Choroid plexus epithelial cell (primary cell): ENCODE measurements around the gene MADD.

Source experiments
- DNase-seq: peaks from one replicate; pipeline ENCODE4 v3.0.0-alpha.2; 2010; ENCODE audit warnings: low read depth
- H3K4me3 ChIP-seq: 2 replicates; pipeline ENCODE4 v1.5.1; 2011; ENCODE audit warnings: low read depth, mild to moderate bottlenecking, control low read depth, low read length, moderate library complexity
- TF ChIP-seq, protein P1 (sequence below): conservative IDR thresholded peaks from 2 replicates; pipeline ENCODE4 v1.5.1; 2011; ENCODE audit warnings: low read depth, mild to moderate bottlenecking, control low read depth, inconsistent platforms, low read length, moderate library complexity

Gene MADD

DNA sequence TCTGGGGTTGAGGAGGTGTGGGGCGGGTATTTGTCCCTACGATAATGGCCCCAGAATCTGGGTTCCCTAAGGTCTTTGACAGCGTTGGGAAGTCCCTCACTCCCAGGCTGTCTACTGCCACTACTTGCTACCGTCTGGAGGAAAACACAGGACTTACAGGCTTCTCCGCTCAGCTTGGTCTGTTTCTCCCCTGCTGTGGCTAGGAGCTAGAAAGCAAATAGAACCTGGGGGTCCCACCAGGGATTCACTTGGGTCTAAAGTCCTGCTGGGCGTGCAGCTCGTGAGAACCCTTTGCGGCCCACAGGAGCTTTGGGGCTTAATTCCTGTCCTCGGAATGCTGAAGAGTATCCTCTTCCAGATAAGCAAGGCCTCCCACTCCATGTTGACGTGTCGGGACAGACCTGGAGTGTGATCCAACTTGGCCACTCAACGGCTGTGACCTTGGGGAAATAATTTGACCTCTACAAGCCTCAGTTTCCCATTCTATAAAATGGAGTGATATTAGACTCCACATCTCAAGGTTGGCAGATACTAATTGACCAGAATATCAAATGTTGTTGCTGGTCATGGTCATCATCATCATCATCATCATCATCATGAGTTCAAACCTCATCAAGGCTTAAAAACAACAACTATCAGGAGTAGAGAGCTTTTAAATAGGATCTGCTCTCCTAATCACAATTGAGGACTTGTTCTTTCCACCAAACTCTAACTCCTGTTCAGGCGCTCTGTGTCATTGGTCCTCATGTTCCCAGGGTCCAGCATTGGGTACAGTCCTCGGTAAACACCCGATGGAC lies 84.2 kb downstream of the MADD start:
- H3K4me3 ChIP-seq = no peak overlapping the region
- TF ChIP-seq, protein P1, sequence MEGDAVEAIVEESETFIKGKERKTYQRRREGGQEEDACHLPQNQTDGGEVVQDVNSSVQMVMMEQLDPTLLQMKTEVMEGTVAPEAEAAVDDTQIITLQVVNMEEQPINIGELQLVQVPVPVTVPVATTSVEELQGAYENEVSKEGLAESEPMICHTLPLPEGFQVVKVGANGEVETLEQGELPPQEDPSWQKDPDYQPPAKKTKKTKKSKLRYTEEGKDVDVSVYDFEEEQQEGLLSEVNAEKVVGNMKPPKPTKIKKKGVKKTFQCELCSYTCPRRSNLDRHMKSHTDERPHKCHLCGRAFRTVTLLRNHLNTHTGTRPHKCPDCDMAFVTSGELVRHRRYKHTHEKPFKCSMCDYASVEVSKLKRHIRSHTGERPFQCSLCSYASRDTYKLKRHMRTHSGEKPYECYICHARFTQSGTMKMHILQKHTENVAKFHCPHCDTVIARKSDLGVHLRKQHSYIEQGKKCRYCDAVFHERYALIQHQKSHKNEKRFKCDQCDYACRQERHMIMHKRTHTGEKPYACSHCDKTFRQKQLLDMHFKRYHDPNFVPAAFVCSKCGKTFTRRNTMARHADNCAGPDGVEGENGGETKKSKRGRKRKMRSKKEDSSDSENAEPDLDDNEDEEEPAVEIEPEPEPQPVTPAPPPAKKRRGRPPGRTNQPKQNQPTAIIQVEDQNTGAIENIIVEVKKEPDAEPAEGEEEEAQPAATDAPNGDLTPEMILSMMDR = no peak
- no peak for DNase-seq

DNA sequence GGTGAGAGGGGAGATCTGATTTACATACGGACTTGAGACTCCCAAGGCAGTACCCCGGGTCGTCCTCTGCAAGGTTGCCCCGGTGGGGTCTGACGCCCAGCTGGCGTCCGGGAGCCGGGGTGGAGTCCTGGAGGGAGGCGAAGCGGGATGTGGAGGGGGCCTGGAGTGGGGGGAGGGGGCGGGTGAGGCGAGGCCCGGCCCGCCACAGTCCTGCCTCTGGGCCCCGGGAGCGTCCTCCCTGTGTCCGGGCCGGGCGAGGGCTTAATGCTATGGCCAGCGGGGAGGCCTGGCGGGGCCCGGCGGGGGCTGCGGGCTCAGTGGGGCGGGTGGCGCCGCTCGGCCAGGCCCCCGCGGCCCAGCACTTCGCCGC lies 85.0 kb downstream of the MADD start:
- H3K4me3 ChIP-seq = peak overlapping the region; percentile 41
- TF ChIP-seq, protein P1 = no peak
- peak; percentile 17 for DNase-seq

DNA sequence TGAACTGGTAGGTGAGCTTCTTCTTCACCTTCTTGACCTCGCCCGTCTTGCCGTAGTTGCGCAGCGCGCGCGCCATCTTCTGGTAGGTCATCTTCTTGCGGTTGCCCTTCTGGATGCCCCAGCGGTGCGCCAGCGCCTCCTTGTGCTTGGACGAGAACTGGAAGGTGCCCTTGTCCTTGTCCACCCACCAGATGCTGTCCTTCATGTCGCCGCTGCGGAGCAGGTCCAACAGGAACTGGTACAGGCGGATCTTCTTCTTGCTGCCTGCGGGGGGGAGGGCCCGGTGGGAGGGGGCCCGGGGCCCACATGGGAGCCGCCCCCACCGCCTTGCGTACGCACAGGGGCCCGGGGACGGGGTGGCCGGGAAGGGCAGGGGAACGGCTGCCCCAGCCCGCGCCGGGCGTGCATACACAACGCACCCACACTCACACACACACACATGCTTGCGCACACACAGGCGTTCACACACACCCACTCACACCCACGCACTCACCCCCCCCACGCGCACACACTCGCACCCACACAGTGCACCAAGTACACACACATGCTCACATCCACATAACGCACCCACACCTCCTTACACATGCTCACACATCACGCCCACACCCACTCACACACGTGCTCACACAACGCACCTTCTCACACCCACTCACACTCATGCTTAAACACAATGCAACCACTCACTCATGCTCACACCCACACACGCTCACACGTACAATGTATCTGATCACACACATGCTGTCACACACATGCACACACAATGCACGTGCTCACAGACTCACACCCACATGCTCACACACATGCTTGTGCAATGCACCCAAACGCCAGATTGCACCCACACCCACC lies 85.6 kb downstream of the MADD start:
- DNase-seq = peak; percentile 94
- TF ChIP-seq, protein P1 = peak; percentile 98
- peak overlapping the region; percentile 41 for H3K4me3 ChIP-seq

DNA sequence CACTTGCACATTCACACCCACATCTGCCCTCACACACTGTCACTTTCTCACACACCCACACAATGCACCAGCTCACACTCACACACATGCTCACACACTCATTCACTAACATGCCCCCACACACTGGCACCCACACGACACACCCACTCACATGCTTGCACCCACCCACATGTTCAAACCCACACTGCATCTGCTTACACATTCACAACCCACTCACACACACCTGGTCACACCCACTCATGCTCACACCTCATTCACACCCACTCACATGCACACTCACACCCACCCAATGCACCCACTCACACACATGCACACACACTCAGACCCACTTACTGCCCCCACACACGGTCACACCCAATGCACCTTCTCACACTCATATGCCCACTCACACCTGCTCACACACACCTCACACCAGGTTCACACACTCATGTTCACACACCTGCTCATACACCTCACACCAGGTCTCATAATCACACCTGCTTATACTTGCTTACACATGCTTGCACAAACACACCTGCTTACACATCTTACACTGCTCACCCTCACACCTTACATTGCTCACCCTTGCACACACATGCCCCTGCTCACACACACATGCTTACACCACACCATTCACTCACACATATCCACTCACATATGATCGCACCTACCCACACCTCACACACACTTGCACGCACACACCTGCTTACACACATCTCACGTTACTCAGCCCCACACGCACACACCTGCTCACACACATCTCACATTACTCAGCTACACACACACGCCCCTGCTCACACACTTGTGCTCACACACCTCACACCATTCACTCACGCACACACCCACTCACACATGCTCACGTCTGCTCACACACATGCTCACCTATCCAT lies 86.4 kb downstream of the MADD start:
- DNase-seq = no peak
- TF ChIP-seq, protein P1 = no peak
- H3K4me3 ChIP-seq = no peak overlapping the region

DNA sequence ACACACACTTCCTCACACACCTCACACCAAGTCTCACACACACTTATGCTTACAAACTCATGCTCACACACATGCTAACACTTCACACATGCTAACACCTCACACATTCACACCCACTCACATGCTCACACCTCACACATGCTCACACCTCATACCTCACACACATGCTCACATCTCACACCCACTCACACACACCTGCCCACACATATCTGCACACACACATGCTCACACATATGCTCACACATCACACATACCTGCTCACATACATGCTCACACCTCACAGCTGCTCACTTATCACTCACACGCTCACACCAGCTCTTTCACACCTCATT lies 87.0 kb downstream of the MADD start:
- TF ChIP-seq, protein P1 = no peak
- no peak overlapping the region for H3K4me3 ChIP-seq
- no peak for DNase-seq

DNA sequence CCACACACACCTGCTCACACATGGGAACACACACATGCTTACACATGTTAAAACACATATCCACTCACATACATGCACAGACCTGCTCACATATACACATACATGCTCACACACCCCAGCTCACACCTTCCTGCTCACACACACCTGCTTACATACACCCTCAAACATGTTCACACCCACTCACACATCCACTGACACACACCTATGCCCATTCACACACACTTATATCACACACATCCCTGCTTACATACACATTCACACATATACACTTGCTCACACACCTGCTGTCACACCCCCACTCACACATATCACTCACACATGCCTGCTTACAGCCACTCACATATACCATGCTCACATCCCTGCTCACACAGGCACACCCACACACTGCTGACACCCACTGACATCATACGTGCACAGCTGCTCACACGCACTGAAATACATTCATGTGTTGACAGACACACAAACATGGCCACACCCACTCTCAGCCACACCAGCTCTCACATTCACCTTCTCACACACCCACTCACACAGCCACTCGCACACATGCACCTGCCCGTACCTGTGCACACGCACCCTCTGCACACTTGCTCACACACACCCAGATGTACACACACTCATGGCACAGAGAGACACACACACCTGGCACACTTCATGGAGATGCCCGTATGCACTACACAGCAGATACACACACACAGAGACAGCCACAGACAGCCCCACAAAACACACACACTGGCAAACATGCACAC lies 88.2 kb downstream of the MADD start:
- no peak for DNase-seq
- H3K4me3 ChIP-seq = no peak overlapping the region
- TF ChIP-seq, protein P1 = no peak
